GM18511 (cell line): ENCODE results near the gene NR1I2.

Experiments
- ATAC-seq: cut with Tn5 transposase; IDR thresholded peaks from one replicate; pipeline ENCODE4 v1.9.1; 2021; ENCODE audit warnings: mild to moderate bottlenecking, moderate library complexity; ENCODE audit not compliant: unreplicated experiment

NR1I2 gene

GRCh38 chr3:119778811-119779210 is 3.1 kb upstream of the NR1I2 start:
- no peak for ATAC-seq

GRCh38 chr3:119779731-119780383 is 2.0 kb upstream of the NR1I2 start:
- peak; percentile 82 for ATAC-seq

GRCh38 chr3:119782460-119782859 is 559 bp downstream of the NR1I2 start:
- no peak for ATAC-seq

GRCh38 chr3:119783255-119783654 is 1.4 kb downstream of the NR1I2 start:
- ATAC-seq = no peak

- no peak for ATAC-seq
Measured at GRCh38 chr3:119783883-119784282, 2.0 kb downstream of the NR1I2 start.

GRCh38 chr3:119786409-119786808 is 4.5 kb downstream of the NR1I2 start:
- no peak for ATAC-seq

GRCh38 chr3:119790369-119790768 is 8.5 kb downstream of the NR1I2 start:
- no peak for ATAC-seq

- ATAC-seq = no peak
Measured at GRCh38 chr3:119792270-119792669, 10.4 kb downstream of the NR1I2 start.

- ATAC-seq = no peak
Measured at GRCh38 chr3:119794401-119794800, 12.5 kb downstream of the NR1I2 start.

GRCh38 chr3:119794971-119795612 is 13.2 kb downstream of the NR1I2 start:
- ATAC-seq = no peak

GRCh38 chr3:119795849-119796248 is 13.9 kb downstream of the NR1I2 start:
- ATAC-seq = no peak

- ATAC-seq = no peak
Measured at GRCh38 chr3:119796368-119796767, 14.5 kb downstream of the NR1I2 start.

GRCh38 chr3:119796785-119797184 is 14.9 kb downstream of the NR1I2 start:
- no peak for ATAC-seq

- ATAC-seq = no peak
Measured at GRCh38 chr3:119800844-119801243, 18.9 kb downstream of the NR1I2 start.

GRCh38 chr3:119808244-119808643 is 26.3 kb downstream of the NR1I2 start:
- ATAC-seq = no peak

GRCh38 chr3:119808843-119809242 is 26.9 kb downstream of the NR1I2 start:
- no peak for ATAC-seq

- peak; percentile 50 for ATAC-seq
Measured at GRCh38 chr3:119809249-119810017, 27.5 kb downstream of the NR1I2 start.

GRCh38 chr3:119810018-119810435 is 28.1 kb downstream of the NR1I2 start:
- ATAC-seq = peak; percentile 89

- no peak for ATAC-seq
Measured at GRCh38 chr3:119812491-119813058, 30.7 kb downstream of the NR1I2 start.

- ATAC-seq = no peak
Measured at GRCh38 chr3:119815716-119816115, 33.8 kb downstream of the NR1I2 start.

- ATAC-seq = no peak
Measured at GRCh38 chr3:119817071-119817470, 35.2 kb downstream of the NR1I2 start.
